HepG2 (cell line): ENCODE data around the gene CIB1. TPM values are rescaled to one million over a fixed set of nuclear protein-coding genes. Genes with fewer than 3 reads are reported as not detected.

Experiments
- ELF1 ChIP-seq: sonication (generic); formaldehyde crosslinking; IDR thresholded peaks from 2 replicates; pipeline ENCODE4 v1.4.0; 2020; ENCODE audit warnings: missing genetic modification reagents
- ELF3 ChIP-seq: IDR thresholded peaks from 2 replicates; pipeline ENCODE4 v1.6.1; 2016; ENCODE audit warnings: missing genetic modification reagents, missing compliant biosample characterization
- FOXK2 ChIP-seq: fragments of 450-650 bp; IDR thresholded peaks from 2 replicates; pipeline ENCODE4 v1.6.1; 2016
- HDAC2 ChIP-seq: sonication (generic); formaldehyde crosslinking; IDR thresholded peaks from 2 replicates; pipeline ENCODE4 v1.4.0; 2020; ENCODE audit warnings: missing genetic modification reagents
- MTF2 ChIP-seq: sonication (generic); formaldehyde crosslinking; IDR thresholded peaks from 2 replicates; pipeline ENCODE4 v1.5.0; 2020; ENCODE audit warnings: missing genetic modification reagents, borderline replicate concordance
- NCOA1 ChIP-seq: sonication (generic); formaldehyde crosslinking; IDR thresholded peaks from 2 replicates; pipeline ENCODE4 v1.9.0; 2021; ENCODE audit warnings: missing genetic modification reagents
- NR2F6 ChIP-seq, 2 experiments: IDR thresholded peaks; 2 replicates each; pipeline ENCODE4 v1.6.1; 2016; ENCODE audit warnings: antibody characterized with exemption in 1 of 2, mild to moderate bottlenecking in 1 of 2
- RBM22 ChIP-seq: fragments of 200-400 bp; formaldehyde crosslinking; optimal IDR thresholded peaks from 2 replicates; pipeline ENCODE3; 2017; ENCODE audit warnings: mild to moderate bottlenecking, low read length, moderate library complexity
- SALL1 ChIP-seq: sonication (generic); formaldehyde crosslinking; IDR thresholded peaks from 2 replicates; pipeline ENCODE4 v1.8.0; 2022; ENCODE audit warnings: mild to moderate bottlenecking, missing genetic modification reagents
- TFAP4 ChIP-seq: sonication (generic); IDR thresholded peaks from 2 replicates; pipeline ENCODE4 v1.6.1; 2016; ENCODE audit warnings: low read depth, borderline replicate concordance
- TFDP2 ChIP-seq: sonication (generic); formaldehyde crosslinking; IDR thresholded peaks from 2 replicates; pipeline ENCODE4 v1.4.0; 2020; ENCODE audit warnings: missing genetic modification reagents
- TGIF2 ChIP-seq: IDR thresholded peaks from 2 replicates; pipeline ENCODE4 v1.6.1; 2016; ENCODE audit warnings: control low read depth, missing compliant biosample characterization
- TRAFD1 ChIP-seq: sonication (generic); formaldehyde crosslinking; IDR thresholded peaks from 2 replicates; pipeline ENCODE4 v1.5.1; 2020; ENCODE audit warnings: missing genetic modification reagents, mild to moderate bottlenecking, borderline replicate concordance
- ZNF34 ChIP-seq: sonication (generic); formaldehyde crosslinking; IDR thresholded peaks from 2 replicates; pipeline ENCODE4 v1.4.0; 2020; ENCODE audit warnings: mild to moderate bottlenecking, missing genetic modification reagents, borderline replicate concordance
- ZNF546 ChIP-seq: sonication (generic); formaldehyde crosslinking; conservative IDR thresholded peaks from 2 replicates; pipeline ENCODE4 v1.8.1; 2023; ENCODE audit warnings: mild to moderate bottlenecking, missing genetic modification reagents
- ZNF747 ChIP-seq: sonication (generic); formaldehyde crosslinking; IDR thresholded peaks from 2 replicates; pipeline ENCODE4 v1.8.1; 2023; ENCODE audit warnings: missing genetic modification reagents, mild to moderate bottlenecking, borderline replicate concordance
- ZNF749 ChIP-seq: sonication (generic); formaldehyde crosslinking; IDR thresholded peaks from 2 replicates; pipeline ENCODE4 v1.8.0; 2022; ENCODE audit warnings: mild to moderate bottlenecking, missing genetic modification reagents, moderate library complexity, borderline replicate concordance
- polyA plus RNA-seq, 8 experiments: library from polyadenylated mRNA; depleted of rRNA in 3 of 8; stranded (reverse) in 7 of 8; unstranded in 1 of 8; fragments of >200 nt; fragmentation: Illumina TruSeq in 4 of 8; extraction: Trizol in 4 of 8; gene quantifications; 2 replicates each; pipeline versions ENCODE4 v1.2.1 to v1.2.3, GENCODE V29; 2011 to 2016; ENCODE audit warnings: low read depth in 4 of 8, missing spikeins in 1 of 8, mixed read lengths in 1 of 8; ENCODE audit not compliant: insufficient read depth in 1 of 8
- total RNA-seq, 5 experiments: library from RNA; depleted of rRNA; stranded (reverse); fragments of >200 nt; fragmentation: Illumina TruSeq; extraction: Trizol; gene quantifications; 2 replicates each; pipeline ENCODE4 v1.2.3, GENCODE V29; 2016; ENCODE audit warnings: low read depth in 1 of 5
- TF ChIP-seq, protein P1 (sequence below): sonication (generic); formaldehyde crosslinking; conservative IDR thresholded peaks from 2 replicates; pipeline ENCODE4 v1.4.0; 2020; ENCODE audit warnings: missing genetic modification reagents
- TF ChIP-seq, protein P2 (sequence below): sonication (generic); formaldehyde crosslinking; IDR thresholded peaks from 2 replicates; pipeline ENCODE4 v1.5.0; 2020; ENCODE audit warnings: missing genetic modification reagents
- TF ChIP-seq, protein P3 (sequence below): sonication (generic); formaldehyde crosslinking; IDR thresholded peaks from 2 replicates; pipeline ENCODE4 v1.8.0; 2022; ENCODE audit warnings: missing genetic modification reagents, low read depth, mild to moderate bottlenecking, borderline replicate concordance
- TF ChIP-seq, protein P4 (sequence below): sonication (generic); formaldehyde crosslinking; IDR thresholded peaks from 2 replicates; pipeline ENCODE4 v1.8.1; 2023; ENCODE audit warnings: mild to moderate bottlenecking, missing genetic modification reagents, borderline replicate concordance
- TF ChIP-seq, protein P5 (sequence below): sonication (generic); formaldehyde crosslinking; IDR thresholded peaks from 2 replicates; pipeline ENCODE4 v1.4.0; 2020; ENCODE audit warnings: missing genetic modification reagents, borderline replicate concordance

The CIB1 gene
- total and polyA plus RNA-seq, 2 of the 13 experiments (the other 11 are each of a cell fraction or from before 2014, with no cell fraction given): 38.7 to 72.7 TPM

- TF ChIP-seq TFDP2 (CRISPR knock-in tag): peak; percentile 90
- TF ChIP-seq NCOA1 (CRISPR knock-in tag): no peak
- TF ChIP-seq, protein P1, sequence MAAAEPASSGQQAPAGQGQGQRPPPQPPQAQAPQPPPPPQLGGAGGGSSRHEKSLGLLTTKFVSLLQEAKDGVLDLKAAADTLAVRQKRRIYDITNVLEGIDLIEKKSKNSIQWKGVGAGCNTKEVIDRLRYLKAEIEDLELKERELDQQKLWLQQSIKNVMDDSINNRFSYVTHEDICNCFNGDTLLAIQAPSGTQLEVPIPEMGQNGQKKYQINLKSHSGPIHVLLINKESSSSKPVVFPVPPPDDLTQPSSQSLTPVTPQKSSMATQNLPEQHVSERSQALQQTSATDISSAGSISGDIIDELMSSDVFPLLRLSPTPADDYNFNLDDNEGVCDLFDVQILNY (CRISPR knock-in tag): no peak
- TF ChIP-seq TGIF2 (CRISPR knock-in tag): peak; percentile 75
- TF ChIP-seq, protein P2, sequence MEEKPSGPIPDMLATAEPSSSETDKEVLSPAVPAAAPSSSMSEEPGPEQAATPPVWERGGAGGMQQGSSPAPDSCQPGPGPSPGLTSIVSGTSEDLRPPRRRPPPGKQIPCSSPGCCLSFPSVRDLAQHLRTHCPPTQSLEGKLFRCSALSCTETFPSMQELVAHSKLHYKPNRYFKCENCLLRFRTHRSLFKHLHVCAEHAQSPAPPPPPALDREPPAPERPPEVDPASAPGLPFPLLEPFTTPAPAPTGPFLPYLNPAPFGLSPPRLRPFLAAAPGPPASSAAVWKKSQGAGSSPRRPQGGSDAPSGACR (CRISPR knock-in tag): peak; percentile 60; the same call in 1 of the 2 replicates
- 0 out of 2 replicates have a peak, but pooled peaks have one; percentile 67 for TF ChIP-seq ZNF546 (CRISPR knock-in tag)
- TF ChIP-seq ELF1 (CRISPR knock-in tag): peak; percentile 87
- TF ChIP-seq RBM22: peak; percentile 44
- peak; percentile 87 for TF ChIP-seq ZNF749 (CRISPR knock-in tag)
- TF ChIP-seq ZNF747 (CRISPR knock-in tag): peak; percentile 76
- peak; percentile 86 for TF ChIP-seq SALL1 (CRISPR knock-in tag)
- no peak for TF ChIP-seq ZNF34 (CRISPR knock-in tag)
- TF ChIP-seq MTF2 (CRISPR knock-in tag): no peak
- TF ChIP-seq HDAC2 (CRISPR knock-in tag): peak; percentile 18; the same call in 1 of the 2 replicates
- no peak for TF ChIP-seq NR2F6 (IDR thresholded peaks at IDR 0.05)
- 0 out of 2 replicates have a peak, but pooled peaks have one; percentile 16 for TF ChIP-seq NR2F6 (CRISPR knock-in tag; IDR thresholded peaks at IDR 0.05)
- TF ChIP-seq ELF3 (CRISPR knock-in tag): peak; percentile 82
- TF ChIP-seq, protein P3, sequence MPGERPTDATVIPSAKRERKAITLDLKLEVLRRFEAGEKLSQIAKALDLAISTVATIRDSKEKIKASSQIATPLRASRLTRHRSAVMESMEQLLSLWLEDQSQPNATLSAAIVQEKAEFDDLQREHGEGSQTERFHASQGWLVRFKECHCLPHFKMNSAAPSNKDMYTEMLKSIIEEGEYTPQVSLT: no peak
- TF ChIP-seq TRAFD1: no peak
- TF ChIP-seq FOXK2: no peak
- TF ChIP-seq TFAP4: peak; percentile 52; the same call in 1 of the 2 replicates
- TF ChIP-seq, protein P4, sequence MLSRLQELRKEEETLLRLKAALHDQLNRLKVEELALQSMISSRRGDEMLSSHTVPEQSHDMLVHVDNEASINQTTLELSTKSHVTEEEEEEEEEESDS: peak; percentile 61; the same call in 1 of the 2 replicates
- TF ChIP-seq, protein P5, sequence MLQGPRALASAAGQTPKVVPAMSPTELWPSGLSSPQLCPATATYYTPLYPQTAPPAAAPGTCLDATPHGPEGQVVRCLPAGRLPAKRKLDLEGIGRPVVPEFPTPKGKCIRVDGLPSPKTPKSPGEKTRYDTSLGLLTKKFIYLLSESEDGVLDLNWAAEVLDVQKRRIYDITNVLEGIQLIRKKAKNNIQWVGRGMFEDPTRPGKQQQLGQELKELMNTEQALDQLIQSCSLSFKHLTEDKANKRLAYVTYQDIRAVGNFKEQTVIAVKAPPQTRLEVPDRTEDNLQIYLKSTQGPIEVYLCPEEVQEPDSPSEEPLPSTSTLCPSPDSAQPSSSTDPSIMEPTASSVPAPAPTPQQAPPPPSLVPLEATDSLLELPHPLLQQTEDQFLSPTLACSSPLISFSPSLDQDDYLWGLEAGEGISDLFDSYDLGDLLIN: no peak
These were observed 31.7 kb upstream of the CIB1 start, which contains the start of gene NGRN (continued) for GRCh38 chr15:90265271-90266060.
